Bronchial epithelial cell (primary cell): ENCODE results near the gene GUCA2A. TPM values are rescaled to one million over a fixed set of nuclear protein-coding genes. Genes with fewer than 3 reads are reported as not detected.

Source experiments
- DNase-seq: peaks from one replicate; pipeline ENCODE4 v3.0.0-alpha.2; 2010; ENCODE audit warnings: low read depth
- FAIRE-seq: peaks from 2 replicates; lab custom pipeline; 2011; peaks lifted over from hg19 to GRCh38; lab: Jason Lieb, UNC
- H3K27me3 ChIP-seq: 2 replicates; pipeline ENCODE4 v1.5.1; 2011; ENCODE audit warnings: low read length; ENCODE audit not compliant: control insufficient read depth, insufficient read depth
- H3K36me3 ChIP-seq: 2 replicates; pipeline ENCODE4 v1.5.1; 2011; ENCODE audit warnings: low read length; ENCODE audit not compliant: control insufficient read depth, insufficient read depth
- H3K4me3 ChIP-seq: 2 replicates; pipeline ENCODE4 v1.5.1; 2011; ENCODE audit warnings: mild to moderate bottlenecking, low read depth, low read length, control low read depth
- total RNA-seq: library from RNA; depleted of rRNA; stranded (reverse); fragments of >200 nt; gene quantifications from 2 replicates; pipeline ENCODE4 v1.2.1, GENCODE V29; 2014
- TF ChIP-seq, protein P1 (sequence below): IDR thresholded peaks from 2 replicates; pipeline ENCODE4 v1.5.1; 2011; ENCODE audit warnings: mild to moderate bottlenecking, moderate library complexity, low read length, control low read depth, inconsistent platforms; ENCODE audit not compliant: insufficient read depth, severe bottlenecking

GUCA2A gene
- total RNA-seq, 1 donor from 2014 or later = not detected

- Histone ChIP-seq H3K27me3 (peaks cover 6% of the 10 kb centered on the region), H3K4me3 (no peak overlapping the region), H3K36me3 (no peaks in the 10 kb centered on the region)
- FAIRE-seq (no peak), DNase-seq (no peak)
- TF ChIP-seq, protein P1, sequence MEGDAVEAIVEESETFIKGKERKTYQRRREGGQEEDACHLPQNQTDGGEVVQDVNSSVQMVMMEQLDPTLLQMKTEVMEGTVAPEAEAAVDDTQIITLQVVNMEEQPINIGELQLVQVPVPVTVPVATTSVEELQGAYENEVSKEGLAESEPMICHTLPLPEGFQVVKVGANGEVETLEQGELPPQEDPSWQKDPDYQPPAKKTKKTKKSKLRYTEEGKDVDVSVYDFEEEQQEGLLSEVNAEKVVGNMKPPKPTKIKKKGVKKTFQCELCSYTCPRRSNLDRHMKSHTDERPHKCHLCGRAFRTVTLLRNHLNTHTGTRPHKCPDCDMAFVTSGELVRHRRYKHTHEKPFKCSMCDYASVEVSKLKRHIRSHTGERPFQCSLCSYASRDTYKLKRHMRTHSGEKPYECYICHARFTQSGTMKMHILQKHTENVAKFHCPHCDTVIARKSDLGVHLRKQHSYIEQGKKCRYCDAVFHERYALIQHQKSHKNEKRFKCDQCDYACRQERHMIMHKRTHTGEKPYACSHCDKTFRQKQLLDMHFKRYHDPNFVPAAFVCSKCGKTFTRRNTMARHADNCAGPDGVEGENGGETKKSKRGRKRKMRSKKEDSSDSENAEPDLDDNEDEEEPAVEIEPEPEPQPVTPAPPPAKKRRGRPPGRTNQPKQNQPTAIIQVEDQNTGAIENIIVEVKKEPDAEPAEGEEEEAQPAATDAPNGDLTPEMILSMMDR = no peak
Observed at GRCh38 chr1:42137766-42138165, 26.8 kb downstream of the GUCA2A start.

DNA sequence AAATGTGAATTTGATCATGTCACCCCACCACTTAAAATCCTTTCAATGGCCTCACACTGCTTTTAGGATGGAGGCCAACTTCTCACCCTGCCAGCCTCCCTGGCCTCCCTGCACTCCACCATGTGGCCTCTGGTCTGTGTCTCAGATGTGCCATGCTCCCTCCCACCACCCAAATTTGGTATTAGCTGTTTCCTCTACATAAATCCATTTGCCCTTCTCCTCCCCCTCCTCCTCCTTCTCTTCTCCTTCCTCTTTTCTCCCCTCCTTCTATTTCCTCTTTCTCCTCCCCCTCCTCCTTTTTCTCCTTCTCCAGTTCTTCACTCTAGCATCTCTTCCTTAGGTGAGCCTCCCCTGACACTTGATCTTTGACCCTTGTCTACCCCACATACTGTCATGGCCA lies 28.1 kb downstream of the GUCA2A start:
- peaks cover 6% of the 10 kb centered on the region for H3K27me3 ChIP-seq
- no peak for FAIRE-seq
- TF ChIP-seq, protein P1 = no peak
- DNase-seq = no peak
- H3K36me3 ChIP-seq = no peaks in the 10 kb centered on the region
- H3K4me3 ChIP-seq = no peak overlapping the region

GRCh38 chr1:42135426-42135825 lies 29.1 kb downstream of the GUCA2A start:
- FAIRE-seq = no peak
- peaks cover 6% of the 10 kb centered on the region for H3K27me3 ChIP-seq
- no peak overlapping the region for H3K4me3 ChIP-seq
- no peaks in the 10 kb centered on the region for H3K36me3 ChIP-seq
- TF ChIP-seq, protein P1 = no peak
- DNase-seq = no peak

DNA sequence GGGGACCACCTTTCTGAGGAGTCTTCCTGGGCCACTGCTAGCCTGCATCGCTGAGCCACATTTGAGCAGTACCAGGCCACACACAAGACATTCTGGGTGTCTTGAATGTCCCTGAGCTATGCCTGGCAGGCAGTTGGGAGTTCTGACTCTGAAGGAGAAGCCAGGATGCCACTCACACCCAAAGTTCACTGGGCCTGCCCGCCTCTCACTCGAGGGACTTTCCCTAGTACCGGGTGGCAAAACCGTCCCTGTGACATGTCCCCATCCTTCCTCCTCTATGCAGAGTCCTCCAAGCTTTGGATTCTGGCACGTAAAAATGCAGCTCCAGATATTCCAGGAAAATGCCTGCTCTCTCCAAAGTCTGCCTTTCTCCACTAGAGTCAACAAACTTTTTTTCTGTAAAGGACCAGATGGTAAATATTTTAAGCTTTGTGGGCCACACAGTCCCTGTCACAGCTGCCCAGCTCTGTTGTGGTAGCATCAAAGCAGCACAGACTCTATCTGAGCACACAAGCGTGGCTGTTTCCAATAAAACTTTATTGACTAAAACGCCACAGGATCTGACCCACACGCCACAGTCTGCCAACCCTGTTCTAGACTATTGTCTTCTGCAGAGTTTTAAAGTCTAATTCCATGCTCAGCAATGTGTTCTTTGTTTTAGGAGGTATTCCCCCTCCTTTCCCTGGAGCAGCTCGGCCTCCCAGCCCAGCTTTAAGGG lies 30.6 kb downstream of the GUCA2A start:
- no peak overlapping the region for H3K4me3 ChIP-seq
- H3K36me3 ChIP-seq = no peaks in the 10 kb centered on the region
- TF ChIP-seq, protein P1 = no peak
- H3K27me3 ChIP-seq = peaks cover 6% of the 10 kb centered on the region
- DNase-seq = no peak
- peak; percentile 18 for FAIRE-seq

- H3K27me3 ChIP-seq = peaks cover 6% of the 10 kb centered on the region
- DNase-seq (no peak), FAIRE-seq (no peak)
- TF ChIP-seq, protein P1 = no peak
- H3K36me3 ChIP-seq = no peaks in the 10 kb centered on the region
- H3K4me3 ChIP-seq = no peak overlapping the region
Observed at GRCh38 chr1:42133390-42133789, 31.2 kb downstream of the GUCA2A start.

- no peak for DNase-seq
- H3K4me3 ChIP-seq = no peak overlapping the region
- no peaks in the 10 kb centered on the region for H3K36me3 ChIP-seq
- H3K27me3 ChIP-seq = peaks cover 6% of the 10 kb centered on the region
- FAIRE-seq = no peak
- TF ChIP-seq, protein P1 = no peak
Observed at GRCh38 chr1:42130061-42130660, 34.4 kb downstream of the GUCA2A start.
